ENCODE results near the gene C1orf56.

Gene C1orf56

DNA sequence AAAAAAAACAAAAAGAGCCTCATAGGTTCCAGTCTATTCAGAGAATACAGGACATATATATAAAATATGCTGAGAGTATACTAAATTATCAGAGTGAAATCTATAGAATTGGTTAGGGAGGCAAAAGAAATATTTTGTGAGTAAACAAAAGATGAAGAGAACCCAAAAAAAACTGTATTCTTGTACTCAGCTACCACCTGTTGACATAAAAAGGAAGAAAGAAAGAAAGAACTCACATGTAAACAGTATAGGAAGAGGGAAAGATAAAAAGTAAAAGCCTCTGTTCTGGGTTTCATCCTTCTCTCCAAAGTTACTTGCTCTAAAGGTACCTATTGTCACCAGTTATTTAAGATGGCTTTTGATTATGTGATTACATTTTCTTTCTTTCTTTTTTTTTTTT is 21.1 kb upstream of the C1orf56 start:
- no peak for DNase-seq

DNA sequence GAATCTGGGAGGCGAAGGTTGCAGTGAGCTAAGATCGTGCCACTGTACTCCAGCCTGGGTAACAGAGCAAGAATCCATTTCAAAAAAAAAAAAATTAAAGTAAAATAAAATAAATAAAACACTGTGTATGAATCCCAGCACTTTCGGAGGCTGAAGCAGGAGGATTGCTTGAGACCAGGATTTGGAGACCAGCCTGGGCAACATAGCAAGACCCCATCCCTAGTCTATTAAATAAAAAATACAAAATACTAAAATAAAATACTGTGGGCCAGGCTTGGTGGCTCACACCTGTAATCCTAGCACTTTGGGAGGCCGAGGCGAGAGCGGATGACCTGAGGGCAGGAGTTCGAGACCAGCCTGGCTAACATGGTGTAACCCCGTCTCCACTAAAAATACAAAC is 15.4 kb upstream of the C1orf56 start:
- no peak for DNase-seq

DNA sequence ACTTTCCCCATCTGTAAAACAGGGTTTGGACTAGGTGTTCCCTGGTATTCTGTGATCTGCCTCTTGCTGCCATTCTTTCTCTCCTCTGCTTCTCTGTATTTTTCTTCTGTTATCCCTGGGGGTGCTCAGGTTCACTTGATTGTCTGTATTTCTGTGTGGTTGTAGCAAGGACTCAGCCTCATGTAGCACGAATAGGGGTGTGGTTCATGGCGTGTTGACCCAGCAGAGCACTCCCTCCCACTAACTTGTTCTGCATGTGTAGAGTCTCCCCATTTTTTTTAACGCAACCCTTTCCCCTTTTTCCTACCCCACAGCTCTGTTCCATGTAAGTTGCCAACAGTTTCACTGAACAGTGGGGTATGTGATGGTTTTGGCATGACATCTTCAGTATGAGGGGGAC is 12.4 kb upstream of the C1orf56 start:
- DNase-seq, result no peak

DNA sequence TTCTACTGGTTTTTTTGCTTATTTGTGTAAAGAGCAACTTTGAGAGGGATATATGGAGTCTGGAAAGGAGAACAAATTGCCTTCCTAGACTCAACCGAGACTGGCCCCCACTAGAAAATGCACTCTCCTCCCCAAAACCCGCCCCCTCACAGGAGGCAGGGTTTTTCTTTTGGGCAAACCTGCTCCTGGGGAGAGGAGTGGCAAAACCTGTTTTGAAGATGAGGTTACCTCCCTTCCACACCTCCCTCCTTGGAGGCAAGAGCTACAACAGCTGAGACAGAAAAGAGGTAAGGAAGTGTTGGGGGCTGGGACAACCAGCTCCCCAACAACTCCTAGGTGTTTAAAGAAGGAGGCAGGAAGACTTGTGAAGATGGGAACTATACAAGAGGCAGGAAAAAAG is 11.2 kb upstream of the C1orf56 start, which contains the start of gene BNIPL:
Gene BNIPL, plus strand, starts transcription at position 231 of the 400 bp plus-strand sequence. Its CDS starts 140 bp downstream, at position 371.
- no peak for DNase-seq

DNA sequence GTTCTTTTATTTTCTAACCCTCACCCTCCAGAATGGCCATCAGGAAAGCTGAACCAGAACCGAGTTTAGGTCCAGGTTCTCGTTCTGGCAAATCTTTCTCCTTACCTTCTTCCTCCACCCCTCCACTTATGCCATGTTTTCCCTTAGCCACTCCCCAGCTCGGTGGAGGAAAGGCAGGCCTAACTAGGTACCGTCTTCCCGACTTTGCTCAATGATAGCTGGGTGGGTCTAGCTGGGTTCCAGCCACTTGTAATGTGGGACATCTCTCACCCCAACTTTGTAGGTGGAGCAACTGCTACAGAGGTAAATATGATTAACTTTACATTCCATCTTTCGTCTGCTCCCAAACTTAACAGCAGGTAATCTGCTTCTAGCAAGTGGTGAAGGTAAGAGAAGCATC is 10.5 kb upstream of the C1orf56 start:
- DNase-seq, result no peak

DNA sequence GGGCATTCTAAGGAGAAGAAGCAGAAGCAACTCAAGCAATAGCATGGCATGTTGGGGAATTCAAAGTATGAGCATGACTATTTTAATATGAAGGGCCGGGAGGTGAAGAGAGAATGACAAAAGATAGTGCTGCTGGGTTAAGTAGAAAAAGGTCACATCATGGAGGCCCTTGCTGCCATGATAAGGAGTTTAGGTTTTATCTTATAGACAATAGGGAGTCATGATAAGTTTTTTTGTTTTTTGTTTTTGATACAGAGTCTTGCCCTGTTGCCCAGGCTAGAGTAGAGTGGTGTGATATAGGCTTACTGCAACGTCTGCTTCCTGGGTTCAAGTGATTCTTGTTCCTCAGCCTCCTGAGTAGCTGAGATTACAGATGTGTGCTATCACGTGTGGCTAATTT is 8.0 kb upstream of the C1orf56 start:
- no peak for DNase-seq

DNA sequence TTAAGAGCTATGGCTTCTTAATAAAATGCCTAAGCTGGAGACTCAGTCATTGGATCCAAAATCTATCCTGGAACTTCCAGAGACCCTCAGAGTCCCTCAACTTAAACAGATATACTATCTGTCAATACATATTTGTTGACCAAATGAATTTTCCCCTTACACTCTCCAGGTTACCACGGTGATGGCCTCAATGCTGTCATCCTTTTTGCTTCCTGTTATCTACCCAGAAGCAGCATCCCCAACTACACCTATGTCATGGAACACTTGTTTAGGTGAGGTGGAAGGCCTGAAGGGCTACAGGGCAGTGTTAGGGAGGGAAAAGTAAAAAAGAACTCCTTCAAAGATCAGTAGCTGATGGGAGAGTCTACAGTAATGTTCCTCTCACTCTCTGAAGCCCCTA is 4.4 kb upstream of the C1orf56 start:
- no peak for DNase-seq

DNA sequence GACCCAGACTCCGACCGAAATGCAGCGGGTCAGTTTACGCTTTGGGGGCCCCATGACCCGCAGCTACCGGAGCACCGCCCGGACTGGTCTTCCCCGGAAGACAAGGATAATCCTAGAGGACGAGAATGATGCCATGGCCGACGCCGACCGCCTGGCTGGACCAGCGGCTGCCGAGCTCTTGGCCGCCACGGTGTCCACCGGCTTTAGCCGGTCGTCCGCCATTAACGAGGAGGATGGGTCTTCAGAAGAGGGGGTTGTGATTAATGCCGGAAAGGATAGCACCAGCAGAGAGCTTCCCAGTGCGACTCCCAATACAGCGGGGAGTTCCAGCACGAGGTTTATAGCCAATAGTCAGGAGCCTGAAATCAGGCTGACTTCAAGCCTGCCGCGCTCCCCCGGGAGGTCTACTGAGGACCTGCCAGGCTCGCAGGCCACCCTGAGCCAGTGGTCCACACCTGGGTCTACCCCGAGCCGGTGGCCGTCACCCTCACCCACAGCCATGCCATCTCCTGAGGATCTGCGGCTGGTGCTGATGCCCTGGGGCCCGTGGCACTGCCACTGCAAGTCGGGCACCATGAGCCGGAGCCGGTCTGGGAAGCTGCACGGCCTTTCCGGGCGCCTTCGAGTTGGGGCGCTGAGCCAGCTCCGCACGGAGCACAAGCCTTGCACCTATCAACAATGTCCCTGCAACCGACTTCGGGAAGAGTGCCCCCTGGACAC is 534 bp downstream of the C1orf56 start:
- peak; percentile 57 to 72 (median 65) for DNase-seq

DNA sequence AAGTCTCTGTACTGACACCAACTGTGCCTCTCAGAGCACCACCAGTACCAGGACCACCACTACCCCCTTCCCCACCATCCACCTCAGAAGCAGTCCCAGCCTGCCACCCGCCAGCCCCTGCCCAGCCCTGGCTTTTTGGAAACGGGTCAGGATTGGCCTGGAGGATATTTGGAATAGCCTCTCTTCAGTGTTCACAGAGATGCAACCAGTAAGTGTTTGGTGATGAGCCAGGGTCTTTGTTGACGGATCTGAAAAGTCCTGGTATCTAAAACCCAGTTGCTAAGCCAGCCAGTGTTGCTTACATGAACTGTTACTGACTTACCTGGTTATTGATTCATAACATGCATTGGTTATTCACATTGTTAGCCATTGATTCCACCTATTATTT is 1.1 kb downstream of the C1orf56 start:
- DNase-seq, result no peak

DNA sequence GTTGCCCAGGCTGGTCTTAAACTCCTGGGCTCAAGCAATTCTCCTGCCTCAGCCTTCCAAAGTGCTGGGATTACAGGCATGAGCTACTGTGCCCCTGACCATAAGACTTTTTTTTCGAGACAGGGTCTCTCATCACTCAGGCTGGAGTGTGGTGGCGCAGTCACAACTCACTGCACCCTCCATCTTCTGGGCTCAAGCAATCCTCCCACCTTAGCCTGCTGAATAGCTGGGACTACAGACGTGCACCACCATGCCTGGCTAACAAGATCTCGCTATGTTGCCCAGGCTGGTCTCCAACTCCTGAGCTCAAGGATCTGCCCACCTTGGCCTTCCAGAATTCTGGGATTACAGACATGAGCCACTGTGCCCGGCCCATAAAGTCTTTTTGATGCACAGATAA is 1.9 kb downstream of the C1orf56 start:
- no peak for DNase-seq

DNA sequence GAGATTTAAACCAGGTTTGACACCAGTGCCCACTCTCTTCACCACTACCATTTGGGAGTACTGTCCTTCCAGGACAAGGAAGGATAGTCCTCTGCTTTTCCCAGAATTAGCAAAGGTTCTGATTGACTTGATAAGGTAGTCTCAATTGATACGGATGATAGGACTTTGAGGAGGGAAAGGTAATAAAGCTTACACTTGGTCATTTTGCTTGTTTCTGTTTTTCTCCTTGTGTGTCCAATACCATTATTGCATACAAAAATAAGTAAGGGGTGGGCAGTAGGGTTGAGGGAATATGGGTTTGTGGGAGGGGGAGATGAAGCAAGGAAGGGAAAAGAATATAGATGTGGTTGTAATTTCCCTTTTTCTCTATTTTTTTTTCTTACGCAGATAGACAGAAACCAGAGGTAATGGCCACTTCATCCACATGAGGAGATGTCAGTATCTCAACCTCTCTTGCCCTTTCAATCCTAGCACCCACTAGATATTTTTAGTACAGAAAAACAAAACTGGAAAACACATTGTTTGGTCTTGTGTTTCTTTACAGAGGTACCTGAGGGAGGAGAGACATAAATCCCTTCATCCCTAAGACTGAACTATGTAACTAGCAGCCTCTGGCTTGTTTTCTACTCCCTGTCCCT is 2.6 kb downstream of the C1orf56 start:
- DNase-seq, result no peak

DNA sequence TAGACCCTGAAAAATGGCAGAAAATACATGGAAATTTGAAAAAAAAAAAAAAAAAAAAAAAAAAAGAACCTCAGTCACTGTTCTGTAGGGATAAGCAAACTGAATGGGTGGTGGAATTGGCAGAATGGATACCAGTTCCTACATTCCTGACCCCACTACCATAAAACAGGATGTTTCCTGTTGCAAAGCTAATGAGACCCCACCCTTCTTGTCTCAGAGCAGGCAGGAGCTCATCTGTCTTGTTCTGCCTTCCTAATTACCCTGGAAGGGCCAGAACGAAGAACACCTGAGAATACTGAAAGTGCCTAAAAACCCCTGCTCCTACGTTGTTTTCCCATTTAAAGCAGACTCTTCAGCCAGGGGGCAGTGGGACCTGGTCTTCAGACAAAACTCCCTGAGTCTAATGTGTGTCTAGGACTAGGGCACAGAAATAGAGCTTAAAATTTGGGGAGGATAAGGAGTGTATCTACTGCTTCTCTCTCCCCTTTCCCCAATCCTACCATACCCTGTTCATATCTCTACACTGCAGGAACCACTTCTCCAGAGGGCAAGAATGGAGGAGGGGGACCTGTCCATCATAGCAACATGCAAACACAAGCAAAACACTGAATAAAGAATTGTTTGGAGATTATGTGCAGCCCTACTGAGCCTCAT is 3.9 kb downstream of the C1orf56 start:
- no peak for DNase-seq

DNA sequence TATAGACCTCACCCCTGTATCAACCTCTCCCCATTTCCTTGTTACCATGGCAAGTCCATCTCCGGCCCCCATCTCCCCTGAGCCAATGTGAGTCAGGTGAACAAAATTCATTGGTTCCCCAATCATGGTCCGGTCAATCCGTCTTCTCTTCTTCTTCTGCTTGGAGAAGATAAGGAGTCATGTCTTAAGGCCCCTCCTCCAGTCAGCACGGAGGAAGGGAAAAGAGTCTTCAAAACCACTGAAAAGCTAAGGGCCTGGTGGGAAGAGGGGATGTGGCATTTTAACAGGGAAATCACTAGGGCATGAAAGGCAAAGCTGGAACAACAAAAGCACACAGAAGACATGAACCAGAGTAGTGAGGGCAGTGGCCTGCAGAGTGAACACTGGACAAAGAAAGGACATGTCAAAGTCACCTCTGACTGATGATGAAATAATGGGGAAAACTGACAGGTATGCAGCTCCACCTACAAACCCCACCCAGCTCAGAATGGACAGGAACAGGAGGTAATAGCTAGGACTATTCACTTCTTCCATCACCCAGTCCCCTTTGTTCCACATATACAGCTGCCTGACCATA is 7.5 kb downstream of the C1orf56 start:
- DNase-seq, result no peak

DNA sequence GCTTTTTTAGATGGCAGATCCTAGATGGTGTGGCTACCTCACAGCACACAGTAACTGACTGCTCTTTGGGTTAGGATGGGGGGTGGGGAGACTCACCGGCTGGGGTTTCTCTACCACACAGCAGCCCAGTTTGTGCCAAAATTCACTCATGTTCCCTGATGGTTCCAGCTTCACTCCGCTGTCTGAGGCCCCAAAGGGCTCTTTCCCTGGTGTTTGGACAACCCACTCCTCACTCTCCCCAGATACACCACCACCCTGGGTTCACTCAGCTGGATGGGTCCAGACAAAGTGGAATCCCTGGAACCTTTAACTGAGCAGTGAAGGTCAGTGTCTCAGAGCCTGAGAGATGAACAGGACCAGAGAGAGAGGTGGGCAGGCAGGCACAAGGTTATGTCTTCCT is 8.0 kb downstream of the C1orf56 start:
- DNase-seq, result no peak

DNA sequence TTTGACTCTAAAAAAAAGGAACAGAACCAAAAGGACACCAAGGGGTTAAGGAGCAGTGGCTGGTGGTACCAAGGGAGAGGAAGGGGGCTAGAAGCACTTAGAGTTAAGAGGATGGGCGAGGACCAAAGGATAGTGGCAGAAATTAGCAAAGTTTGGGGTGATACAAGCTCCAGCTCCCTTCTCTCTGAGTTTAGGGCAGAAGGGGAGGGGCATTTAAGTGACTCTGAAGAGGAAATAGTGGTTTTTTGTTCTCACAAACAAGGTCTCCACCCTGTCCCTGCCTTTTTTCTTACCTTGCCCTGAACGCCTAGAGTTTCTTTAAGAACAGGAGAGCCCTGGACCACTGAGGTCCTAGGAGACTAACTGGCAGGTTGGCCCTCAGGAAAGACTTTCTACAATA is 8.6 kb downstream of the C1orf56 start:
- DNase-seq, result no peak

DNA sequence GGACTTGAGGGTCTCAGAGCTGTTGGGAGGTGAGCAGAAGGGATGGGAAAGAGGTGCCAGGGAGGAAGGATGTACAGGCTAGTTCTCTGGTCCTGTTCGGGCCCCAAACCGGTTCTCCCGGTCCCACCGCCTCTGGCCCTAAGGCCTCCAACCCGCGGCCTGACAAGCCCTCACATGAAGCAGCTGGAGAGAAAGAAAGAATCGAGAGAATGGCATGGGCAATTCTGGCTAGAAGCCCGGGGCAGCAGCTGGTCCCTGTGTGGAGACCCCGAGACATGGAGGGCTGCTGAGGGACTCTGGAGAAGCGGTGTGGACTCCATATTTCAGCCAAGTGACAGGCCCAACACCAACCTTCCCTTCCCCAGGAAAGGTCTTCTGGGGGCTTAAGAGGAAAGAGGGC is 11.1 kb downstream of the C1orf56 start:
- DNase-seq, result no peak

DNA sequence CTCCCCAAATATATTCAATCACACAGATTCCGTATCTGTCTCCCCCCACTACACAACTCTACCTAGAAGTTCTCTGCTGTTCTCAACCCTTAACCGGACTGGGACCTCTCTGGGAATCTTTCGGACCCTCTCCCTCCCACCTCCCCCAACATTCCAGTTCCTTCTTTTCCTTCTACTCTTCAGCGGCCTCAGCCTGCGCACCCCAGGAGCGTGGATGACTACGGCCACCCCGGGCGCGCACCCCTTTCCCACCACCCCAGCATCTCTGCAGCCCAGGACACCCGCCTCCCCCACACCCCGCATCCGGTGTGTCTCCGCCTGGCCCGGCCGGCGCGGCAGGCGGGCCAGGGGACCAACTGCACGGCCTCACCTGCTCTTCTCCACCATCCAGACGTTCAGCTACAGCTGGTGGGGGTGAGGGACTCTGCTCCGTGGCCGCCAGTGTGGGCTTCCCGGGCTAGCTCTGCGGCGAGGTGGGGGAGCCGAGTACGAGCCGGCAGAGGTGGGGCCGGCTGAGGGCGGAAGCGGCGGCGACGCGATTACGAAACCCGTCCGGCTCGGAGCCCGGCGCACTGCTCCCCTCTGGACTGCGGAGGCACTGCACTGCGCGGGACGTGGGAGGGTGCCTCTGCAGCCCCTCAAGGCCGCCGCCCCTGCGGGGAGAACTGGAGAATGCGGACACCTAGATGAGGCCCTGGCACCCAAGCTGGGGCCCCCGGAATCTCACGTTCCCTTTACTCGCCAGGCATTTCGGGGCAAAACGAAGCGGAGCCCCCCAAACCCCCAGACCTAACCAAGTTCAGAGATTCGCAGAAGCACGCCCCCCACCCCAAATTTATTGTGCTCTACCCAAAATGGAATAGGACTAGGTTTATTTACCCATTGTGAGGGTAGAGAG is 11.8 kb downstream of the C1orf56 start, which contains the start of gene CDC42SE1:
Gene CDC42SE1, minus strand, starts transcription at position 514 of the 898 bp plus-strand sequence. CDS start 3,892 bp downstream, outside the sequence.
- DNase-seq, result peak; percentile 89 to 95 (median 94)

DNA sequence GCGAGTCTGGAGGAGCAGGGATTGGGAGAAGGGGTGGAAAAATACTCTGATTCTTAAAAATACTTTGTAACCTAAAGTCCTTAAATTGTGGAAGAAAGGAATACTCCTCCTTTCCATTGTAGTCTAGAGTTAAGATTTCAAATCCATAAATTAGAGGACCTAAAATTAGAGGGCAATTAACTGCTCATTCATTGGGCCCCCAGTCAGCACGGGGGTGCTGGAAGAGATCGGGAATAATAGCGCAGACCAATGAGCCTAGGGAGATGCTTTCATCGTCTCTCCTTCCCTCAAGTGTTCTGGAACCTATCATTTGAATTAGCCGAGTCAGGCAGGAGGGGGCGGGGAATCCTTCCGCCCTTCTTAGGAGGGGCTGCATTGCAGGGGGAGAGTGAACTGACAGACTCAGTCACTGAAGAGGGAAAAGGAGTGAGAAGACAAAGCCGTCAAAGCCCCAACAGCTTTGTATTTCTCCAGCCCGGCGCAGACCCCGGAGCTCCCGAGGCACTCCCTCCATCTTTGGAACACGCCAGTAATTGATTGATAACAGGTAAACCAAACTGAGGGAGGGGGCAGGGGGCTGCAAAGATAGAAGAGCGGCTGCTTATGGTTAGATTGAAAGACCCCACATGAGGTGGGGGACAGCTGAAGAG is 12.6 kb downstream of the C1orf56 start, which contains the start of gene MLLT11:
Gene MLLT11, plus strand, starts transcription at position 391 of the 650 bp plus-strand sequence. CDS start 6,828 bp downstream, outside the sequence.
- no peak for DNase-seq

DNA sequence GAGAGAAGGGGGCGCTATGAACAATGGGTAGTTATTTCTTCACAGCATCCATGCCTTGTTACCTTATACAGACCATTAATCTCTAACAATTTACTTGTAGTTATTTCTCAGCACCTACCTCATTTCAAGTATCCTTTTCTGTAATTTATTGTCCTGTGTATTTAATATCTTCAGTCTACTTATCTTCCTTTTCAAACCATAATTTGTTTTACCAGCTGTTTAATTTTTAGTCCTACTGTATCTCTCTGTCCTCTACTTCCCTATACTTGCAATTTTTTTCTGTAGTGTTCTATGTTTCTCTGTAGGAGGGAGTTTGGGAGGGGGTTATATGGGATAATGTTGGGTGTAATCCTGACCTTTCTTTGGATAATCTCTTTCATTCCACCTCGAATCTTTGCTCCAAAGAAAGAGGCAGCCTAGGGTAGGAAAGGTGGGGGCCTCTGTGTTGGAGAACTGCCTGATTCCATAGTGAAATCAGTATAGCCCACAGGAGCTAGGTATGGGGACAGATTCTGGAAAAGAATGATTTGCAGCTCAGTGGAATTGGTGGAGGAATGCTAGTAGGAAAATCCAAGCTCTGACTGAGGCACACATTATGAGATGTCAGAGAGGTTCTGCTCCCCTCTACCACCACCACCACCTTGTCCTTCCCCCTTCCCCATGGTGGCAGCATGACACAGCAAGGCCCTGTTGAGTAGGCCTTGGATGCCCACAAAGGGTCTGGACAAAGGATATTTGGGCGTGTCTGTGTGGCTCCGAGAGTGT is 13.3 kb downstream of the C1orf56 start:
- DNase-seq, result no peak

DNA sequence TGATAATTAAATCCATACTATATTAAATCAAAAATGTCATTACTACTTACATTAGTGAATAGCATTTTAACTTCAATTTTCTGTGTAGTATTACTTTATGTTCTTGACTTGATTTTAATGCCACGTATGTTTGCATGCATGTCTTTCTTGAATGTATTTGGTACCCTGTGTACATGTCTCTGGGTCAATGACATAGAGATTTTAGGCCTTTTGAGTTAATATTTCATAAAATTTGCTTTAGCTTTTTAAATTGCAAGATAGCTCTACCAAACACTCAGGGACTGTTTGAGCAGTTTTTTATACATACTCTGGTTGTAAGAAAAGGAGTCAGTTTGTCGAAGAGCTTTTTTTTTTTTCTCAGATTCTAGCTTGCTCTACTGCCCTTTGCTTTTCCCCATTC is 14.2 kb downstream of the C1orf56 start:
- DNase-seq, result no peak

DNA sequence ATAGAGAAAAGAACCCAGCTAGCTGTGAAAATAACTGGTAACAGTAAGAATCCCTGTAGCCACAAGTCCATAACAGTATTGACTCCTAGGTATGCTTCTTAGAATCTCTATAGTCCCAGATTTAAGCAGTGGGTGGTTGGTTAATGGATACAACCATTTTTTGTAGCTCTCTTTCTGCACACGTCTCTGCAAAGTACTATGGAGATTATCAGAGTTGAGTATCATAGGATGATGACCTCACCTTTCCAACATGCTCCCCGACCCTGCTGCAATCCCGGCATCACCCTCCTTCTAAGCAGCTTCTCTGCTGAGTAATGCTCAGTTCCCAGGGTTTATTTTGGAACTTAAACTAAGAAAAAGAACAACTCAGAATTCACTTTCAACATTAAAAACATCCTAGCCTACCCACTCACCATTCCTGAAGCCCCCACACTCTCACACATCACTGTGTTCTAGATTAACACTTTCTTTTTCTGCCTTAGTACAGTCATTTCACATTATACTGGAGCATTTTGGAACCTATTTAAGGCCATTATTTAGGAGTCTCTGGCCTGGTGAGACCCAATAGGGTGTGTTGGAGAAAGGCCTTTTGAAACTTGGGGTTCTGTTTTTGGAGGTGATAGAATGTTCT is 15.3 kb downstream of the C1orf56 start:
- DNase-seq, result peak; percentile 50 to 81 (median 74)

Data from suppressor macrophage treated with lipopolysaccharide for 1 hour (primary cell).